HCT116 (cell line): ENCODE results near the gene NTRK3. TPM values are rescaled to one million over a fixed set of nuclear protein-coding genes. Genes with fewer than 3 reads are reported as not detected.

Source experiments
- ATAC-seq: fragments of 200-7000 bp; cut with Tn5 transposase; 2 replicates; pipeline ENCODE4 v1.9.1; 2020; ENCODE audit warnings: mild to moderate bottlenecking, moderate library complexity
- BruUV-seq: library from RNA; stranded (reverse); fragments of 400-500 nt; replicated peaks from 2 replicates; lab custom pipeline; 2021; lab: Mats Ljungman, UMichigan
- CTCF ChIA-PET: fragments of 300-600 bp; sonication (Branson Sonifier 250); formaldehyde crosslinking; loops from one replicate; lab custom pipeline; 2021; ENCODE audit warnings: antibody characterized with exemption; lab: Charles Lee
- POLR2A ChIA-PET: fragments of 300-600, 350-600 bp; sonication (Branson Sonifier 250); formaldehyde crosslinking; loops from one replicate; lab custom pipeline; 2021; ENCODE audit warnings: antibody characterized with exemption; lab: Charles Lee
- RAD21 ChIA-PET, 2 experiments: fragments of 300-600 bp; sonication (Branson Sonifier 250); formaldehyde crosslinking; loops; one replicate each; lab custom pipeline; 2023; ENCODE audit warnings: low total read pairs in 2 of 2; ENCODE audit not compliant: uncharacterized antibody in 2 of 2, unreplicated experiment in 2 of 2, low non-redundant PET in 1 of 2; lab: Charles Lee
- DNase-seq: peaks from one replicate; pipeline ENCODE4 v3.0.0-alpha.2; 2010; ENCODE audit warnings: low read depth, low spot score
- H2AFZ ChIP-seq: fragments of 200-600 bp; shearing (Covaris generic), sonication (generic); 2 replicates; pipeline ENCODE4 v1.6.1; 2017; ENCODE audit warnings: low read depth, mixed run types, mixed read lengths, antibody characterized with exemption, low read length; ENCODE audit not compliant: poor library complexity, severe bottlenecking
- H3K27ac ChIP-seq: 2 replicates; pipeline ENCODE4 v1.5.1; 2012; ENCODE audit warnings: low read depth, low read length
- H3K27me3 ChIP-seq: fragments of 200-600 bp; sonication (generic); 2 replicates; pipeline ENCODE4 v1.6.1; 2016; ENCODE audit warnings: mixed run types, low read length, mixed read lengths; ENCODE audit not compliant: insufficient read depth
- H3K36me3 ChIP-seq, 2 experiments: fragments of 200-500 bp in 1 of 2; fragments of 200-600 bp in 1 of 2; sonication (Bioruptor generic) in 1 of 2; sonication (generic) in 1 of 2; 2 replicates each; pipeline versions ENCODE4 v1.5.1 to v1.6.1; 2014 to 2016; ENCODE audit warnings: low read length in 2 of 2, inconsistent platforms in 1 of 2, mixed read lengths in 1 of 2, mixed run types in 1 of 2; ENCODE audit not compliant: insufficient read depth in 2 of 2, control insufficient read depth in 1 of 2
- H3K4me1 ChIP-seq, 2 experiments: fragments of 200-600 bp in 1 of 2; sonication (generic) in 1 of 2; 2 replicates each; pipeline versions ENCODE4 v1.5.1 to v1.6.1; 2012 to 2017; ENCODE audit warnings: low read length in 2 of 2, inconsistent platforms in 1 of 2, mild to moderate bottlenecking in 1 of 2, mixed read lengths in 1 of 2, mixed run types in 1 of 2, moderate library complexity in 1 of 2; ENCODE audit not compliant: insufficient read depth in 2 of 2, control insufficient read depth in 1 of 2
- H3K4me2 ChIP-seq: fragments of 200-600 bp; sonication (generic); 2 replicates; pipeline ENCODE4 v1.6.1; 2017; ENCODE audit warnings: mixed run types, low read length, mixed read lengths
- H3K4me3 ChIP-seq, 2 experiments: fragments of 200-600 bp in 1 of 2; sonication (generic) in 1 of 2; replicated peaks in 1 of 2; 2 replicates each; pipeline ENCODE4 v1.5.1; 2011 to 2016; ENCODE audit warnings: low read length in 2 of 2, control low read depth in 1 of 2, low read depth in 1 of 2, mild to moderate bottlenecking in 1 of 2, mixed read lengths in 1 of 2, mixed run types in 1 of 2
- H3K79me2 ChIP-seq: fragments of 200-600 bp; sonication (generic); 2 replicates; pipeline ENCODE4 v1.6.1; 2017; ENCODE audit warnings: mild to moderate bottlenecking, mixed run types, low read length, moderate library complexity, mixed read lengths; ENCODE audit not compliant: insufficient read depth
- H3K9ac ChIP-seq: fragments of 200-600 bp; sonication (generic); 2 replicates; pipeline ENCODE4 v1.6.1; 2016; ENCODE audit warnings: low read length, mixed read lengths
- H3K9me2 ChIP-seq: fragments of 200-600 bp; sonication (generic), shearing (Covaris generic); 2 replicates; pipeline ENCODE4 v1.6.1; 2017; ENCODE audit warnings: mixed run types, mild to moderate bottlenecking, moderate library complexity; ENCODE audit not compliant: insufficient read depth
- H3K9me3 ChIP-seq, 2 experiments: fragments of 200-500 bp in 1 of 2; fragments of 200-600 bp in 1 of 2; sonication (Bioruptor generic) in 1 of 2; sonication (generic) in 1 of 2; 2 replicates each; pipeline ENCODE4 v1.6.1; 2014 to 2017; ENCODE audit warnings: low read length in 2 of 2, mixed read lengths in 2 of 2, inconsistent platforms in 1 of 2, low read depth in 1 of 2, mild to moderate bottlenecking in 1 of 2, mixed run types in 1 of 2, moderate library complexity in 1 of 2; ENCODE audit not compliant: control insufficient read depth in 1 of 2, insufficient read depth in 1 of 2
- H4K20me1 ChIP-seq: fragments of 200-600 bp; sonication (generic), shearing (Covaris generic); 2 replicates; pipeline ENCODE4 v1.6.1; 2017; ENCODE audit warnings: mixed run types, mild to moderate bottlenecking, moderate library complexity; ENCODE audit not compliant: insufficient read depth
- CBX3 ChIP-seq: IDR thresholded peaks from 2 replicates; pipeline ENCODE4 v1.6.1; 2012; ENCODE audit warnings: low read depth
- EGR1 ChIP-seq: IDR thresholded peaks from 2 replicates; pipeline ENCODE4 v1.6.1; 2012; ENCODE audit warnings: low read depth
- ELF1 ChIP-seq: IDR thresholded peaks from 2 replicates; pipeline ENCODE4 v1.6.1; 2012; ENCODE audit warnings: low read depth, borderline replicate concordance
- EZH2phosphoT487 ChIP-seq: fragments of 200-600 bp; IDR thresholded peaks from 2 replicates; pipeline ENCODE4 v1.6.1; 2018; ENCODE audit warnings: antibody characterized with exemption, borderline replicate concordance
- POLR2A ChIP-seq: IDR thresholded peaks from 2 replicates; pipeline ENCODE4 v1.7.0; 2011; ENCODE audit warnings: borderline replicate concordance; ENCODE audit not compliant: insufficient read depth, insufficient read length; ENCODE audit errors: extremely low read depth
- RAD21 ChIP-seq: IDR thresholded peaks from 2 replicates; pipeline ENCODE4 v1.6.1; 2012; ENCODE audit warnings: low read depth, mild to moderate bottlenecking
- SIN3A ChIP-seq: IDR thresholded peaks from 2 replicates; pipeline ENCODE4 v1.6.1; 2012; ENCODE audit warnings: low read depth
- SP1 ChIP-seq: IDR thresholded peaks from 2 replicates; pipeline ENCODE4 v1.6.1; 2012; ENCODE audit warnings: low read depth
- SRF ChIP-seq: IDR thresholded peaks from 2 replicates; pipeline ENCODE4 v1.6.1; 2012; ENCODE audit warnings: low read depth
- TCF7L2 ChIP-seq: IDR thresholded peaks from 2 replicates; pipeline ENCODE4 v1.7.0; 2011; ENCODE audit warnings: borderline replicate concordance, inconsistent platforms; ENCODE audit not compliant: insufficient read depth, insufficient read length; ENCODE audit errors: extremely low read depth
- ZFX ChIP-seq: fragments of 450-650 bp; IDR thresholded peaks from 2 replicates; pipeline ENCODE4 v1.6.1; 2017
- ZNF274 ChIP-seq: fragments of 200-500 bp; sonication (Bioruptor generic); IDR thresholded peaks from 2 replicates; pipeline ENCODE4 v1.6.1; 2014; ENCODE audit warnings: mild to moderate bottlenecking, low read depth, low read length, inconsistent platforms
- intact Hi-C: fragments of 100-400 bp; cut with micrococcal nuclease; formaldehyde crosslinking; loops from 2 replicates; pipeline ENCODE4 v1.10.0; 2022
- total RNA-seq: library from RNA; stranded (reverse); gene quantifications from one replicate; pipeline ENCODE4 v1.2.1, GENCODE V29; 2021; ENCODE audit not compliant: unreplicated experiment
- TF ChIP-seq, protein P1 (sequence below): IDR thresholded peaks from 2 replicates; pipeline ENCODE4 v1.6.1; 2012
- TF ChIP-seq, protein P2 (sequence below): IDR thresholded peaks from 2 replicates; pipeline ENCODE4 v1.6.1; 2012; ENCODE audit warnings: low read depth

NTRK3 gene
- total RNA-seq, 1 experiment from 2014 or later = not detected

DNA sequence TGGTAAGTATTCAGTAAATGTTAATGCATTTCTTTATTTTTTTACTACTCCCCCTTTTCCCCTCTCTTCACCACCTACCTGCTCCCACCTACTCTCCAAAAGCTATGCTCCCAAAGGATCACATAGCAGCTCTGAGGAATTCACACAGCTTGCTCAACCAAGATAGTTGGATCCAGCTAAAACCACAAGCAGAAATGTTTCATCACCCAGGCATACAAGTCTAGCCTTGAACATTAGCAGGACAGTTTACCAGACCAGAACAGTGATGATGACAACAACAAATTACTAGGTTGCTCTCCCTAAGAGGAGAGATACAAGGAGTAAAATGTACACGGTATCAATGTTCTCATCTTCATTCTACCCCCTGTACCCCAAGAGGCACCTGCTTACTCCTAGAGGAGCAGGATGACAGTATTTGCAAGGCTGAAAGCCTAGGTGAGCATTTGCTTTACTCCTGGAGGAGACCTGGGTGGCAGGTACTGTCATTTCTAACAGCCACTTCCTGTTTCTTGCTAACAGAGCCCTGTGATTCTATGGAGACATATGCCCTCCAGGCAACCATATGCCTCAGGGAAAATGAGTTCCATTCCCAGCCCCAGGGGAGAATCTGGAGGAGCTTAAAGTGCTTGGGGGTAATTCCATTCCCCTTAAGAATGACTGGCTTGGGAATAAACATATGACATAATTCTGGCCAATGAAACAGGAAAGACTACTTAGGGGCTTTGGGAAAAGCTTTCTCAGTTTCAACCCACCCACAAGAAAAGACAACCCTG, 237.5 kb downstream of the NTRK3 start:
- H3K9ac ChIP-seq = no peak overlapping the region
- TF ChIP-seq SIN3A = no peak
- TF ChIP-seq EGR1 = no peak
- no peak for TF ChIP-seq TCF7L2
- TF ChIP-seq SRF = no peak
- no peak for TF ChIP-seq ZNF274
- no peak for TF ChIP-seq ZFX
- TF ChIP-seq RAD21 = no peak
- TF ChIP-seq, protein P1, sequence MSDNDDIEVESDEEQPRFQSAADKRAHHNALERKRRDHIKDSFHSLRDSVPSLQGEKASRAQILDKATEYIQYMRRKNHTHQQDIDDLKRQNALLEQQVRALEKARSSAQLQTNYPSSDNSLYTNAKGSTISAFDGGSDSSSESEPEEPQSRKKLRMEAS = no peak
- TF ChIP-seq EZH2phosphoT487 = no peak
- TF ChIP-seq, protein P2, sequence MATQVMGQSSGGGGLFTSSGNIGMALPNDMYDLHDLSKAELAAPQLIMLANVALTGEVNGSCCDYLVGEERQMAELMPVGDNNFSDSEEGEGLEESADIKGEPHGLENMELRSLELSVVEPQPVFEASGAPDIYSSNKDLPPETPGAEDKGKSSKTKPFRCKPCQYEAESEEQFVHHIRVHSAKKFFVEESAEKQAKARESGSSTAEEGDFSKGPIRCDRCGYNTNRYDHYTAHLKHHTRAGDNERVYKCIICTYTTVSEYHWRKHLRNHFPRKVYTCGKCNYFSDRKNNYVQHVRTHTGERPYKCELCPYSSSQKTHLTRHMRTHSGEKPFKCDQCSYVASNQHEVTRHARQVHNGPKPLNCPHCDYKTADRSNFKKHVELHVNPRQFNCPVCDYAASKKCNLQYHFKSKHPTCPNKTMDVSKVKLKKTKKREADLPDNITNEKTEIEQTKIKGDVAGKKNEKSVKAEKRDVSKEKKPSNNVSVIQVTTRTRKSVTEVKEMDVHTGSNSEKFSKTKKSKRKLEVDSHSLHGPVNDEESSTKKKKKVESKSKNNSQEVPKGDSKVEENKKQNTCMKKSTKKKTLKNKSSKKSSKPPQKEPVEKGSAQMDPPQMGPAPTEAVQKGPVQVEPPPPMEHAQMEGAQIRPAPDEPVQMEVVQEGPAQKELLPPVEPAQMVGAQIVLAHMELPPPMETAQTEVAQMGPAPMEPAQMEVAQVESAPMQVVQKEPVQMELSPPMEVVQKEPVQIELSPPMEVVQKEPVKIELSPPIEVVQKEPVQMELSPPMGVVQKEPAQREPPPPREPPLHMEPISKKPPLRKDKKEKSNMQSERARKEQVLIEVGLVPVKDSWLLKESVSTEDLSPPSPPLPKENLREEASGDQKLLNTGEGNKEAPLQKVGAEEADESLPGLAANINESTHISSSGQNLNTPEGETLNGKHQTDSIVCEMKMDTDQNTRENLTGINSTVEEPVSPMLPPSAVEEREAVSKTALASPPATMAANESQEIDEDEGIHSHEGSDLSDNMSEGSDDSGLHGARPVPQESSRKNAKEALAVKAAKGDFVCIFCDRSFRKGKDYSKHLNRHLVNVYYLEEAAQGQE = no peak
- no peak for TF ChIP-seq SP1
- no peak for TF ChIP-seq CBX3
- no peak for TF ChIP-seq POLR2A
- TF ChIP-seq ELF1 = no peak
- H3K27ac ChIP-seq = no peak overlapping the region
- H3K9me2 ChIP-seq = no peaks in the 10 kb centered on the region
- H3K36me3 ChIP-seq = no peaks in the 10 kb centered on the region
- ATAC-seq (no peak), DNase-seq (no peak)
- no TSS peak for BruUV-seq
- RAD21 ChIA-PET = no interaction called here
- no peaks in the 10 kb centered on the region for H3K4me1 ChIP-seq
- no peaks in the 10 kb centered on the region for H3K27me3 ChIP-seq
- CTCF ChIA-PET = no interaction called here
- H3K4me2 ChIP-seq = no peak overlapping the region
- H3K79me2 ChIP-seq = no peaks in the 10 kb centered on the region
- intact Hi-C loops = no loop called here
- H3K4me3 ChIP-seq = no peak overlapping the region
- no peaks in the 10 kb centered on the region; a peak in 1 of 4 replicates for H3K9me3 ChIP-seq
- H4K20me1 ChIP-seq = no peaks in the 10 kb centered on the region
- H2AFZ ChIP-seq = no peak overlapping the region
- POLR2A ChIA-PET = no interaction called here
